Measurements from ENCODE around the gene GRIA4.

GRIA4 gene

DNA sequence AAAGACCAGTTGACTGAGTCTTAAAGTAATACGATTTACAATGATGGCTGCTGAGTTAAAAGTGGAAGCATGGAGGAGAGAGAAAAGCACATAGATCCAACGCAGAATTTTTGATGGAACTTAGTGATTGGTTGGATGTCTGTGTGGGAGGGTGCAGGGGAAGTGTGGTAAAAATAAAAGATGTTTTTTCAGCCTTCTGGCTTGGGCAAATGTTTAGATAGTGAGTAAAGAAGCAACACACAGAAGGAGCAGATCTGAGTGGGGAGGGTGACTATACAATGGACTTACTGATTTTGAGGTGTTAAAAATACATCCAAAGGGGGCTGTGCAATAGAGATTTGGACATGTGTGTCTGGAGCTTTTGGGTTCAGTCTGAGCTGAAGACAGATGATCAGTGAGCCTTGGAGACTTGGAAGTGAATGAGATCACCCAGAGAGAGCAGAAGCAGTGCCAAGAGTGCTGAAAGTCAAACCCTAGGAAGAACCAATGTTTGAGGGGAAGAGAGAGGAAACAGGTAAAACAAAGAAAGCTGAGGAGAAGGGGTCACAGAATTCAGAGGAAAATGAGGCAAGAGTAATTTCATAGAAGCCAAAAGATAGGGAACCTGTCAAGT lies 8.6 kb downstream of the GRIA4 start:
- Histone ChIP-seq H3K27me3 (ENCODE audit: insufficient read depth, low read length, poor library complexity) (no peaks in the 10 kb centered on the region), H3K9ac (ENCODE audit: low read length) (no peak overlapping the region), H4K8ac (ENCODE audit: low read depth, low read length) (no peak overlapping the region), H4K5ac (ENCODE audit: low read length) (no peak overlapping the region), H3K4me2 (ENCODE audit: low read length) (no peak overlapping the region), H3K56ac (ENCODE audit: low read length) (no peak overlapping the region), H3K79me2 (ENCODE audit: control insufficient read depth, insufficient read depth, low read length) (no peaks in the 10 kb centered on the region), H2BK120ac (ENCODE audit: low read depth, low read length) (no peak overlapping the region), H2BK5ac (ENCODE audit: low read length) (no peak overlapping the region), H3K23ac (ENCODE audit: low read length) (no peak overlapping the region), H3K36me3 (ENCODE audit: control insufficient read depth, insufficient read depth, low read length) (no peaks in the 10 kb centered on the region), H2BK15ac (replicated peaks; ENCODE audit: low read depth) (no peak overlapping the region), H3K4me3 (ENCODE audit: low read length) (no peak overlapping the region), H2AK5ac (ENCODE audit: low read length) (no peak overlapping the region), H3K18ac (ENCODE audit: low read length) (no peak overlapping the region), H3K4me1 (ENCODE audit: control insufficient read depth, low read depth, low read length) (no peaks in the 10 kb centered on the region), H3K79me1 (ENCODE audit: low read length) (no peaks in the 10 kb centered on the region), H3K27ac (ENCODE audit: low read depth, low read length) (no peak overlapping the region), H3K4ac (ENCODE audit: low read depth, low read length) (no peak overlapping the region)
- DNase-seq = no peak
- WGBS (ENCODE audit: extremely low coverage, insufficient coverage, low lambda C conversion rate) = no CpG with 5 or more reads among the region's 2 CpGs

DNA sequence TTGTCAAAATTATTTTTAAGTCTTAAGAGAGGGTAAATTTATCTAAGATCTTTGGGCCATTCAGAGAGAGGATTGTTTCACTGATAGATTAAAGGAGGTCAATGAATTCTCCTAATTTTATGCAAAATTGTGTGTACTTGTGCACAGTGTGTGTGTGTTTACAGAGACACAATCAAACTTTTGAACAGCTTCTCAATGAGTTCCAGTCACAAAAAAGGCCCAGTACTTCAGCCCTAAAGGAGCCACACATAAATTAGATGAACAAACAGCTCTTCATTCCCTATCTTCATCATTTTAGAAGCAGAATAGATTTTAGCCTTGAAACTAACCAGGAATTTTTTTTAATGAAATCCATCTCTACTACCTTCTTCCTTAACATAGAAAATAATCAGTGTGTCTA lies 9.7 kb downstream of the GRIA4 start:
- H3K79me2 ChIP-seq (ENCODE audit: control insufficient read depth, insufficient read depth, low read length) = no peaks in the 10 kb centered on the region
- H2BK5ac ChIP-seq (ENCODE audit: low read length) = no peak overlapping the region
- H3K18ac ChIP-seq (ENCODE audit: low read length) = no peak overlapping the region
- H3K27me3 ChIP-seq (ENCODE audit: insufficient read depth, low read length, poor library complexity) = no peaks in the 10 kb centered on the region
- H3K4me2 ChIP-seq (ENCODE audit: low read length) = no peak overlapping the region
- no peak overlapping the region for H4K5ac ChIP-seq (ENCODE audit: low read length)
- H3K9ac ChIP-seq (ENCODE audit: low read length) = no peak overlapping the region
- no peak overlapping the region for H2AK5ac ChIP-seq (ENCODE audit: low read length)
- no peak overlapping the region for H2BK120ac ChIP-seq (ENCODE audit: low read depth, low read length)
- H3K4me1 ChIP-seq (ENCODE audit: control insufficient read depth, low read depth, low read length) = no peaks in the 10 kb centered on the region
- DNase-seq = no peak
- no peak overlapping the region for H3K4ac ChIP-seq (ENCODE audit: low read depth, low read length)
- H3K79me1 ChIP-seq (ENCODE audit: low read length) = no peaks in the 10 kb centered on the region
- no peak overlapping the region for H2BK15ac ChIP-seq (replicated peaks; ENCODE audit: low read depth)
- no peak overlapping the region for H3K4me3 ChIP-seq (ENCODE audit: low read length)
- H3K56ac ChIP-seq (ENCODE audit: low read length) = no peak overlapping the region
- H4K8ac ChIP-seq (ENCODE audit: low read depth, low read length) = no peak overlapping the region
- H3K27ac ChIP-seq (ENCODE audit: low read depth, low read length) = no peak overlapping the region
- no peak overlapping the region for H3K23ac ChIP-seq (ENCODE audit: low read length)
- H3K36me3 ChIP-seq (ENCODE audit: control insufficient read depth, insufficient read depth, low read length) = no peaks in the 10 kb centered on the region

- no peak overlapping the region for H2BK120ac ChIP-seq (ENCODE audit: low read depth, low read length)
Measured at GRCh38 chr11:105622016-105622415, 12.1 kb downstream of the GRIA4 start.

GRCh38 chr11:105632316-105632715 lies 22.4 kb downstream of the GRIA4 start:
- Histone ChIP-seq H4K5ac (ENCODE audit: low read length) (no peak overlapping the region), H4K8ac (ENCODE audit: low read depth, low read length) (no peak overlapping the region), H3K56ac (ENCODE audit: low read length) (no peak overlapping the region), H3K27me3 (ENCODE audit: insufficient read depth, low read length, poor library complexity) (no peaks in the 10 kb centered on the region), H3K79me2 (ENCODE audit: control insufficient read depth, insufficient read depth, low read length) (no peaks in the 10 kb centered on the region), H3K23ac (ENCODE audit: low read length) (no peak overlapping the region), H3K36me3 (ENCODE audit: control insufficient read depth, insufficient read depth, low read length) (no peaks in the 10 kb centered on the region), H3K4me3 (ENCODE audit: low read length) (no peak overlapping the region), H2AK5ac (ENCODE audit: low read length) (no peak overlapping the region), H3K9ac (ENCODE audit: low read length) (no peak overlapping the region), H2BK120ac (ENCODE audit: low read depth, low read length) (no peak overlapping the region), H3K27ac (ENCODE audit: low read depth, low read length) (no peak overlapping the region), H2BK5ac (ENCODE audit: low read length) (no peak overlapping the region), H3K79me1 (ENCODE audit: low read length) (no peaks in the 10 kb centered on the region), H3K18ac (ENCODE audit: low read length) (no peak overlapping the region), H3K4me2 (ENCODE audit: low read length) (no peak overlapping the region), H3K4ac (ENCODE audit: low read depth, low read length) (no peak overlapping the region), H3K4me1 (ENCODE audit: control insufficient read depth, low read depth, low read length) (no peaks in the 10 kb centered on the region), H2BK15ac (replicated peaks; ENCODE audit: low read depth) (no peak overlapping the region)
- no peak for DNase-seq

More at GRCh38 chr11:105622016-105622415, 12.1 kb downstream of the GRIA4 start:
- Histone ChIP-seq H3K9ac (ENCODE audit: low read length) (no peak overlapping the region), H3K79me2 (ENCODE audit: control insufficient read depth, insufficient read depth, low read length) (no peaks in the 10 kb centered on the region), H2AK5ac (ENCODE audit: low read length) (no peak overlapping the region), H3K23ac (ENCODE audit: low read length) (no peak overlapping the region), H3K4me3 (ENCODE audit: low read length) (no peak overlapping the region), H3K18ac (ENCODE audit: low read length) (no peak overlapping the region), H3K36me3 (ENCODE audit: control insufficient read depth, insufficient read depth, low read length) (no peaks in the 10 kb centered on the region), H3K27ac (ENCODE audit: low read depth, low read length) (no peak overlapping the region), H3K4ac (ENCODE audit: low read depth, low read length) (no peak overlapping the region), H3K27me3 (ENCODE audit: insufficient read depth, low read length, poor library complexity) (no peaks in the 10 kb centered on the region), H4K8ac (ENCODE audit: low read depth, low read length) (no peak overlapping the region), H3K4me1 (ENCODE audit: control insufficient read depth, low read depth, low read length) (no peaks in the 10 kb centered on the region), H2BK5ac (ENCODE audit: low read length) (no peak overlapping the region), H3K79me1 (ENCODE audit: low read length) (no peaks in the 10 kb centered on the region), H3K56ac (ENCODE audit: low read length) (no peak overlapping the region), H3K4me2 (ENCODE audit: low read length) (no peak overlapping the region), H2BK15ac (replicated peaks; ENCODE audit: low read depth) (no peak overlapping the region), H4K5ac (ENCODE audit: low read length) (no peak overlapping the region)
- no CpG with 5 or more reads among the region's 2 CpGs for WGBS (ENCODE audit: extremely low coverage, insufficient coverage, low lambda C conversion rate)
- DNase-seq = no peak

DNA sequence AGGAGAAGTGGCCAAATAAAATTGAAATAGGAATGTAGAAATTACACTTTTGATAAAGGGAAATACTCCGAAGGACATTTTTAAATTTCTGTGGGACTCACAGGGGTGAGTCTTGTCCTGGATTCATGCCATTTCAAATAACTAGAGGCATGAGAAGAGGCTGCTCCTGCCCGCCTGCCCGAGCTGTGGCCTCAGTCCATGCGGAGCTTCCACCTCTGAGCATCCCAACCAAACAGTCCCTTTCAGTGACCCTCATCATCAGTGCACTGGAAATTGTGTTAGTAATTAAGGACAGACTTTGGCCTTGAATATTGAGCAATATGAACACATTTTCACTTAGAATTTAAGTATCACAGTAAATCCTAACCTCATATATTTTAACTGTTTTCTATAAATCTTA lies 25.6 kb downstream of the GRIA4 start:
- no peaks in the 10 kb centered on the region for H3K79me1 ChIP-seq (ENCODE audit: low read length)
- no peak overlapping the region for H3K27ac ChIP-seq (ENCODE audit: low read depth, low read length)
- no peak overlapping the region for H4K5ac ChIP-seq (ENCODE audit: low read length)
- H3K4me3 ChIP-seq (ENCODE audit: low read length) = no peak overlapping the region
- H3K4me2 ChIP-seq (ENCODE audit: low read length) = no peak overlapping the region
- no CpG with 5 or more reads among the region's 4 CpGs for WGBS (ENCODE audit: extremely low coverage, insufficient coverage, low lambda C conversion rate)
- no peaks in the 10 kb centered on the region for H3K27me3 ChIP-seq (ENCODE audit: insufficient read depth, low read length, poor library complexity)
- H3K18ac ChIP-seq (ENCODE audit: low read length) = no peak overlapping the region
- H3K4ac ChIP-seq (ENCODE audit: low read depth, low read length) = no peak overlapping the region
- H3K56ac ChIP-seq (ENCODE audit: low read length) = no peak overlapping the region
- no peak overlapping the region for H2BK15ac ChIP-seq (replicated peaks; ENCODE audit: low read depth)
- H2AK5ac ChIP-seq (ENCODE audit: low read length) = no peak overlapping the region
- no peak overlapping the region for H4K8ac ChIP-seq (ENCODE audit: low read depth, low read length)
- no peak overlapping the region for H3K9ac ChIP-seq (ENCODE audit: low read length)
- H3K79me2 ChIP-seq (ENCODE audit: control insufficient read depth, insufficient read depth, low read length) = no peaks in the 10 kb centered on the region
- no peak for DNase-seq
- no peaks in the 10 kb centered on the region for H3K4me1 ChIP-seq (ENCODE audit: control insufficient read depth, low read depth, low read length)
- no peak overlapping the region for H2BK5ac ChIP-seq (ENCODE audit: low read length)
- no peak overlapping the region for H3K23ac ChIP-seq (ENCODE audit: low read length)
- no peaks in the 10 kb centered on the region for H3K36me3 ChIP-seq (ENCODE audit: control insufficient read depth, insufficient read depth, low read length)
- no peak overlapping the region for H2BK120ac ChIP-seq (ENCODE audit: low read depth, low read length)

DNA sequence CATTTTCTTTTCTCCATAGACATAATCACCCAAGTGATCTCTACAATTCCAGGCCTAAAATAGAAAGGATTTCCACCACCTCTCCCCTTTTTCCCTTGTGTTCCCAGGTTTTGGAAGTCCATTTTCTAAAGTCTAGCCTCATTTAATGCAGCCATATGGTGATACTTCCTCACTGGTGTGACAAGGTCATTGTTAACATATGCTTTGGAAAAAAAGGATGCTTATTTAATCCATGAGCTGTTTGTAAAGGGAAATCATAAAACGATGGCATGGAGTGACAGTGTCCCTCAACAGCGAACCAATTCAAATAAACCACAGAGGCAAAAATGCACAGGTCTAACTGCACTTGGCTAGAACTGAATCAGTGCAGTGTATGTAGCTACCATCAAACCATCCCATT lies 26.6 kb downstream of the GRIA4 start:
- H3K56ac ChIP-seq (ENCODE audit: low read length) = no peak overlapping the region
- no peaks in the 10 kb centered on the region for H3K4me1 ChIP-seq (ENCODE audit: control insufficient read depth, low read depth, low read length)
- no peak overlapping the region for H3K18ac ChIP-seq (ENCODE audit: low read length)
- H3K79me2 ChIP-seq (ENCODE audit: control insufficient read depth, insufficient read depth, low read length) = no peaks in the 10 kb centered on the region
- no peaks in the 10 kb centered on the region for H3K27me3 ChIP-seq (ENCODE audit: insufficient read depth, low read length, poor library complexity)
- no peak overlapping the region for H4K5ac ChIP-seq (ENCODE audit: low read length)
- H3K9ac ChIP-seq (ENCODE audit: low read length) = no peak overlapping the region
- no peak overlapping the region for H3K4ac ChIP-seq (ENCODE audit: low read depth, low read length)
- no peak overlapping the region for H2BK5ac ChIP-seq (ENCODE audit: low read length)
- H2BK120ac ChIP-seq (ENCODE audit: low read depth, low read length) = no peak overlapping the region
- H3K23ac ChIP-seq (ENCODE audit: low read length) = no peak overlapping the region
- no peaks in the 10 kb centered on the region for H3K36me3 ChIP-seq (ENCODE audit: control insufficient read depth, insufficient read depth, low read length)
- no peaks in the 10 kb centered on the region for H3K79me1 ChIP-seq (ENCODE audit: low read length)
- no peak overlapping the region for H2AK5ac ChIP-seq (ENCODE audit: low read length)
- WGBS (ENCODE audit: extremely low coverage, insufficient coverage, low lambda C conversion rate) = no CpG with 5 or more reads among the region's 2 CpGs
- DNase-seq = no peak
- no peak overlapping the region for H3K27ac ChIP-seq (ENCODE audit: low read depth, low read length)
- H2BK15ac ChIP-seq (replicated peaks; ENCODE audit: low read depth) = no peak overlapping the region
- no peak overlapping the region for H3K4me3 ChIP-seq (ENCODE audit: low read length)
- no peak overlapping the region for H4K8ac ChIP-seq (ENCODE audit: low read depth, low read length)
- H3K4me2 ChIP-seq (ENCODE audit: low read length) = no peak overlapping the region

Measured in mesendoderm (in vitro differentiated cells).